Vagina (tissue), 2 donors: ENCODE measurements around the gene MYO3B. TPM values are rescaled to one million over a fixed set of nuclear protein-coding genes. Genes with fewer than 3 reads are reported as not detected.

Source experiments
- DNase-seq, 2 donors: peaks; one replicate each; pipeline ENCODE4 v3.0.0-alpha.2; 2017; ENCODE audit errors: extremely low spot score in 2 of 2
- H3K27ac ChIP-seq: fragments of 200-600 bp; sonication (generic); one replicate; pipeline ENCODE4 v1.5.1; 2019
- H3K27me3 ChIP-seq: fragments of 200-600 bp; sonication (generic); one replicate; pipeline ENCODE4 v1.5.1; 2019
- H3K36me3 ChIP-seq, 2 donors: fragments of 200-600 bp; sonication (generic); one replicate each; pipeline ENCODE4 v1.5.1; 2017 to 2019
- H3K4me1 ChIP-seq: fragments of 200-600 bp; sonication (generic); one replicate; pipeline ENCODE4 v1.5.1; 2019
- H3K4me3 ChIP-seq, 2 donors: fragments of 200-600 bp; sonication (generic); 1 replicate in 1 of 2; 2 replicates in 1 of 2; pipeline ENCODE4 v1.5.1; 2016 to 2019
- H3K9me3 ChIP-seq: fragments of 200-600 bp; sonication (generic); one replicate; pipeline ENCODE4 v1.5.1; 2019
- POLR2A ChIP-seq, 2 donors: fragments of 450-650 bp; IDR thresholded peaks; one replicate each; pipeline ENCODE4 v1.6.1; 2017; ENCODE audit warnings: antibody characterized with exemption in 2 of 2, mild to moderate bottlenecking in 2 of 2, moderate library complexity in 2 of 2
- POLR2AphosphoS5 ChIP-seq, 2 donors: sonication (generic); formaldehyde crosslinking; IDR thresholded peaks; one replicate each; pipeline ENCODE4 v1.9.0; 2017; ENCODE audit warnings: antibody characterized with exemption in 2 of 2, mild to moderate bottlenecking in 2 of 2, low read depth in 1 of 2; ENCODE audit not compliant: insufficient read depth in 1 of 2
- intact Hi-C: fragments of 100-400 bp; cut with DNase I; formaldehyde crosslinking; loops from one replicate; pipeline ENCODE4 v1.15.1; 2023
- total RNA-seq: library from RNA; depleted of rRNA; stranded (reverse); fragments of >200 nt; gene quantifications from one replicate; pipeline ENCODE4 v1.2.3, GENCODE V29; 2016
- TF ChIP-seq, protein P1 (sequence below), 3 experiments: fragments of 450-650 bp in 2 of 3; fragments of 200-600 bp in 1 of 3; sonication (generic) in 1 of 3; IDR thresholded peaks; one replicate each; pipeline ENCODE4 v1.5.1; 2017 to 2019; ENCODE audit warnings: antibody characterized with exemption in 3 of 3, mild to moderate bottlenecking in 2 of 3, moderate library complexity in 2 of 3

The MYO3B gene
- total RNA-seq, 1 donor from 2014 or later = 0.49 TPM

GRCh38 chr2:170405326-170405725 lies 227.4 kb downstream of the MYO3B start:
- H3K27me3 ChIP-seq = no peaks in the 10 kb centered on the region
- DNase-seq = no peak
- intact Hi-C loops = no loop called here
- H3K27ac ChIP-seq = no peak overlapping the region
- peaks cover 5% of the 10 kb centered on the region for H3K4me1 ChIP-seq
- H3K9me3 ChIP-seq = no peaks in the 10 kb centered on the region
- no peak for TF ChIP-seq POLR2AphosphoS5 (IDR thresholded peaks at IDR 0.05; ENCODE audit: insufficient read depth in 1 of 2, low read depth in 1 of 2)
- TF ChIP-seq POLR2A (IDR thresholded peaks at IDR 0.05) = no peak
- TF ChIP-seq, protein P1, sequence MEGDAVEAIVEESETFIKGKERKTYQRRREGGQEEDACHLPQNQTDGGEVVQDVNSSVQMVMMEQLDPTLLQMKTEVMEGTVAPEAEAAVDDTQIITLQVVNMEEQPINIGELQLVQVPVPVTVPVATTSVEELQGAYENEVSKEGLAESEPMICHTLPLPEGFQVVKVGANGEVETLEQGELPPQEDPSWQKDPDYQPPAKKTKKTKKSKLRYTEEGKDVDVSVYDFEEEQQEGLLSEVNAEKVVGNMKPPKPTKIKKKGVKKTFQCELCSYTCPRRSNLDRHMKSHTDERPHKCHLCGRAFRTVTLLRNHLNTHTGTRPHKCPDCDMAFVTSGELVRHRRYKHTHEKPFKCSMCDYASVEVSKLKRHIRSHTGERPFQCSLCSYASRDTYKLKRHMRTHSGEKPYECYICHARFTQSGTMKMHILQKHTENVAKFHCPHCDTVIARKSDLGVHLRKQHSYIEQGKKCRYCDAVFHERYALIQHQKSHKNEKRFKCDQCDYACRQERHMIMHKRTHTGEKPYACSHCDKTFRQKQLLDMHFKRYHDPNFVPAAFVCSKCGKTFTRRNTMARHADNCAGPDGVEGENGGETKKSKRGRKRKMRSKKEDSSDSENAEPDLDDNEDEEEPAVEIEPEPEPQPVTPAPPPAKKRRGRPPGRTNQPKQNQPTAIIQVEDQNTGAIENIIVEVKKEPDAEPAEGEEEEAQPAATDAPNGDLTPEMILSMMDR (IDR thresholded peaks at IDR 0.05) = no peak
- no peaks in the 10 kb centered on the region for H3K36me3 ChIP-seq
- no peak overlapping the region for H3K4me3 ChIP-seq

DNA sequence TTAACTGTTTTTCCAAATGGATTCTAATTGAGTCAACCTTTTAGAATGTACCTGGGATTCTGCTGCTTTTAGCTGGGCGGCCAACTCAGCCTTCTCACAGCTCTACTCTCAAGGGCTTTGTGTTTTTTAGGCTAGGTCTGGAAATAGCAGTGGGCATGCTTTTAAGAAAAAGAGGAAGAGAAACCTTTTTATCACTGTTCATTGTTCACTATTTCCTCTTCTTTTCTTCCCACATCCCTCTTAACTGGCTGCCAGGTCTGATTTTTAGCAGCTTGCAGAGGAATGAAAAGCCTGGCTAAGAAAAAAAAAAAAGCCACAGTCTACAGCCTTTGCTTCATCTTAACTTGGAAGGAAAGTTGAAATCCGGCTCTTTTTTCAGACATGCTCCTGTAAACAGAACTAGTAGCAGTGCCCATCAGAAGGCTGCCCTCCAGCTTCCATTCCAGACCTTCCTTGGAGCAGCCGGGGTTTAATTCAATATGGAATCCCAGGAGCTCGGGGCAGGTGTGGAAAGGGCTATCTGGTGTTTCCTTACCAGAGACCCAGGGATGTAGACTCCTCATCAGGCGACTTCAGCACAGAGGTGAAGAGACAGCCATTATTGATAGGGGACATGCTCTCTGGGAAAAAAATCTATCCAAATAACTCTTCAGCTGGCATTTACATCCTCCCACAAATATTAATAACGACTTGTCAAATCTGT lies 230.7 kb downstream of the MYO3B start:
- Histone ChIP-seq H3K36me3 (no peaks in the 10 kb centered on the region), H3K27me3 (no peaks in the 10 kb centered on the region), H3K4me1 (peaks cover 5% of the 10 kb centered on the region), H3K9me3 (no peaks in the 10 kb centered on the region), H3K4me3 (no peak overlapping the region), H3K27ac (no peak overlapping the region)
- DNase-seq = no peak
- intact Hi-C loops = no loop called here
- TF ChIP-seq POLR2A (IDR thresholded peaks at IDR 0.05) (no peak), POLR2AphosphoS5 (IDR thresholded peaks at IDR 0.05; ENCODE audit: insufficient read depth in 1 of 2, low read depth in 1 of 2) (no peak)
- TF ChIP-seq, protein P1 (IDR thresholded peaks at IDR 0.05) = no peak

DNA sequence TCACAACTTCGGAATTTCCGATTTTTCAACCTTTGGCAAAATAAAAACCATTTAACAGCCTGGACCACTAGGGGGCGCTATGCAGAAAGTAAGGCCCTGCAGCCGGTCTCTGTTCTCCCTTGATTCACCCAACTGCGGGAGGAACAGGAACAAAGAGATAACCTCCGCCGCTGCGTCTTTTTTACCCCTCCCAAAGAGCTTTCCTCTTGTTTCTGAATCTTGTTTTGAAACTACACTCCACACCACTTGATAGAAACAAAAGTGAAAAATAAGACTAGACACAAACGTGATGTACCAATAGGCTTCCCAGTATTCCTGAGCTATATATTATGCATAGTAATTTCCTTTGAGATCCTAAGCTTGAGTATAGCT lies 231.2 kb downstream of the MYO3B start:
- TF ChIP-seq POLR2A (IDR thresholded peaks at IDR 0.05) (no peak), POLR2AphosphoS5 (IDR thresholded peaks at IDR 0.05; ENCODE audit: insufficient read depth in 1 of 2, low read depth in 1 of 2) (no peak)
- TF ChIP-seq, protein P1 (IDR thresholded peaks at IDR 0.05) = peak; percentile 31 to 72 (median 71)
- DNase-seq = no peak
- no peaks in the 10 kb centered on the region for H3K27me3 ChIP-seq
- no peaks in the 10 kb centered on the region for H3K9me3 ChIP-seq
- no peak overlapping the region for H3K27ac ChIP-seq
- H3K4me3 ChIP-seq = no peak overlapping the region
- no peaks in the 10 kb centered on the region for H3K36me3 ChIP-seq
- peaks cover 5% of the 10 kb centered on the region for H3K4me1 ChIP-seq
- intact Hi-C loops = no loop called here

- H3K36me3 ChIP-seq = no peaks in the 10 kb centered on the region
- H3K27ac ChIP-seq = no peak overlapping the region
- peaks cover 5% of the 10 kb centered on the region for H3K4me1 ChIP-seq
- no peak overlapping the region for H3K4me3 ChIP-seq
- TF ChIP-seq POLR2A (IDR thresholded peaks at IDR 0.05) (no peak), POLR2AphosphoS5 (IDR thresholded peaks at IDR 0.05; ENCODE audit: insufficient read depth in 1 of 2, low read depth in 1 of 2) (no peak)
- TF ChIP-seq, protein P1 (IDR thresholded peaks at IDR 0.05) = no peak
- no peaks in the 10 kb centered on the region for H3K27me3 ChIP-seq
- H3K9me3 ChIP-seq = no peaks in the 10 kb centered on the region
- DNase-seq = no peak
- intact Hi-C loops = loop anchor here (10.0 kb wide), 1 partner anchor 403 kb away; the partner anchor contains the start of gene GAD1
Observed at GRCh38 chr2:170411660-170412059, 233.7 kb downstream of the MYO3B start.

DNA sequence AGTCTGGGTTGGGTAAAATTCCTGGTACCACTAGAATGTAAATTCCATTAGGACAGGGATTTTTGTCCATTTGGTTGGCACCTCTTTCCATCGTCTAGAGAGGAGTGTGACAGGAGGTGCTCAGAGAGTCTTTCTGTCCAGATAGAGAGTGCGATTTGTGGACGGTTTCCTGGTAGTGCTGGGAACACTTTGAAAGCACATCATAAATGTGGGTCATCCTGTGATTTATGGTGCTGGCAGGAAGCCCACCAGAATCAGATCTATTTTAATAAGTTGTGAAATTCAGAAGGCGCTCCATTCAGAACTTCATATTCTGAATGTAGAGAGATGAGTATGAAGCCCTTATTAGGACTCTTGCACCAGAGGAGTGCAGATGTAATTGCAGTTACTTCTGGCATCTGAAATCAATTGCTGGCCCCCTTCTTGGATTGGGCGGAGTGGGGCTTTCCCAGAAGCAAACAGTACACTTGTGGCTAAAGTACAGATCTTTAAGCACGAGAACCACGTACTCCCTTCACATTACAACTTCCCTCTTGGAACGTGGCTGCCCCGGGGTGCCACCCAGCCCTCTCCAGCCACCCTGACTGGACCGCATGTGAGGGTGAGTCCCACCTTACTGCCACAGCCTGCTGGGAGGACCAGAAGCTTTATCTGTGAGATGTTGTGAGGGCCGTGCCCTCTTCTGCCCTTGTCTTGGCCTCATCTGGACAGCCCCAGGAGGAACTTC lies 243.2 kb downstream of the MYO3B start:
- peaks cover 6% of the 10 kb centered on the region for H3K4me1 ChIP-seq
- no peaks in the 10 kb centered on the region for H3K36me3 ChIP-seq
- DNase-seq = no peak
- H3K27ac ChIP-seq = no peak overlapping the region
- no peaks in the 10 kb centered on the region for H3K9me3 ChIP-seq
- intact Hi-C loops = no loop called here
- no peak overlapping the region for H3K4me3 ChIP-seq
- no peak for TF ChIP-seq POLR2AphosphoS5 (IDR thresholded peaks at IDR 0.05; ENCODE audit: insufficient read depth in 1 of 2, low read depth in 1 of 2)
- TF ChIP-seq POLR2A (IDR thresholded peaks at IDR 0.05) = no peak
- TF ChIP-seq, protein P1 (IDR thresholded peaks at IDR 0.05) = no peak
- H3K27me3 ChIP-seq = no peaks in the 10 kb centered on the region
